NCI-H345 treated with DMSO at 0.1 percent for 48 hours (cell line): ENCODE measurements around the gene XRCC2.
A peak's percentile ranks its signal among the peaks of the same experiment; 100 is the strongest.
"Not testable (repeated sequence)": the region's sequence is repeated elsewhere in the genome, so short reads cannot be mapped to it uniquely, and the experiment has no call there.

Source experiments
- DNase-seq: peaks from one replicate; lab custom pipeline; 2025; ENCODE audit not compliant: unreplicated experiment; lab: John Stamatoyannopoulos, UW

XRCC2 gene

GRCh38 chr7:152664636-152665035, 11.3 kb downstream of the XRCC2 start:
- no peak for DNase-seq

- no peak for DNase-seq
These were observed 12.0 kb downstream of the XRCC2 start for GRCh38 chr7:152663931-152664330.

- no peak for DNase-seq
These were observed 12.7 kb downstream of the XRCC2 start for GRCh38 chr7:152663148-152663740.

GRCh38 chr7:152661479-152661878, 14.5 kb downstream of the XRCC2 start:
- DNase-seq, result no peak

GRCh38 chr7:152660021-152660420, 15.9 kb downstream of the XRCC2 start:
- DNase-seq, result no peak

GRCh38 chr7:152654971-152655370, 21.0 kb downstream of the XRCC2 start:
- DNase-seq, result no peak

GRCh38 chr7:152649220-152649619, 26.7 kb downstream of the XRCC2 start:
- no peak for DNase-seq

GRCh38 chr7:152647009-152647408, 28.9 kb downstream of the XRCC2 start:
- no peak for DNase-seq

- DNase-seq, result not testable (repeated sequence)
These were observed 29.4 kb downstream of the XRCC2 start for GRCh38 chr7:152646579-152646978.

GRCh38 chr7:152643979-152644559, 31.9 kb downstream of the XRCC2 start:
- DNase-seq, result no peak

- no peak for DNase-seq
These were observed 34.6 kb downstream of the XRCC2 start for GRCh38 chr7:152641384-152641783.

GRCh38 chr7:152640829-152641228, 35.1 kb downstream of the XRCC2 start:
- DNase-seq, result no peak

GRCh38 chr7:152637920-152638580, 37.9 kb downstream of the XRCC2 start:
- no peak for DNase-seq

GRCh38 chr7:152637161-152637560, 38.8 kb downstream of the XRCC2 start:
- no peak for DNase-seq

- DNase-seq, result no peak
These were observed 39.5 kb downstream of the XRCC2 start for GRCh38 chr7:152636441-152636840.

GRCh38 chr7:152633504-152633903, 42.4 kb downstream of the XRCC2 start:
- no peak for DNase-seq

- no peak for DNase-seq
These were observed 42.9 kb downstream of the XRCC2 start for GRCh38 chr7:152633072-152633471.

- not testable (repeated sequence) for DNase-seq
These were observed 47.2 kb downstream of the XRCC2 start for GRCh38 chr7:152628772-152629171.

- peak; percentile 18 for DNase-seq
These were observed 51.7 kb downstream of the XRCC2 start for GRCh38 chr7:152624228-152624627.

- no peak for DNase-seq
These were observed 54.5 kb downstream of the XRCC2 start for GRCh38 chr7:152621426-152621825.

GRCh38 chr7:152619027-152619739, 56.8 kb downstream of the XRCC2 start:
- DNase-seq, result no peak

- DNase-seq, result no peak
These were observed 57.5 kb downstream of the XRCC2 start for GRCh38 chr7:152618427-152618826.
